Measurements from ENCODE around the gene SLC25A18.

SLC25A18 gene

DNA sequence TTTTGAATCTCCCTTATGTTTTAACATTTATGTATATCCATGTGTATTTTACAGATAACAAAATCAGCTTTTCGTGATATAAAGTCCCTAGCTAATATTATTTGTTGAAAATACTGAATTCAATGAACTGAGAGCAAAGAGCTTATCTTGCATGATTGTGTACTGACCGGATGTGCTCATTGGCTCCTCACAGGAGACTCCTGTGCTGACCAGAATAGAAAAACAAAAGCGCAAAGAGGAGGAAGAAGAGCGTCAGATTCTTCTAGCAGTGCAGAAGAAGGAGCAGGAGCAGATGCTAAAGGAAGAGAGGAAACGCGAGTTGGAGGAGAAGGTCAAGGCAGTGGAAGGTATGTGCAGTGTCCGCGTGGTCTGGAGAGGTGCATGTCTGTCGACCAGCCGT, 39.4 kb upstream of the SLC25A18 start:
- no peak for DNase-seq
- H3K4me2 ChIP-seq (ENCODE audit: low read length) = no peak overlapping the region
- H3K9ac ChIP-seq (ENCODE audit: low read length) = no peak overlapping the region
- no peak overlapping the region for H3K4ac ChIP-seq (ENCODE audit: low read depth, low read length)
- no peak overlapping the region for H2AK5ac ChIP-seq (ENCODE audit: low read length)
- no peaks in the 10 kb centered on the region for H3K27me3 ChIP-seq (ENCODE audit: insufficient read depth, low read length, poor library complexity)
- H2BK5ac ChIP-seq (ENCODE audit: low read length) = no peak overlapping the region
- no peak overlapping the region for H4K5ac ChIP-seq (ENCODE audit: low read length)
- H3K56ac ChIP-seq (ENCODE audit: low read length) = no peak overlapping the region
- no peak overlapping the region for H3K18ac ChIP-seq (ENCODE audit: low read length)
- no CpG with 5 or more reads among the region's 10 CpGs for WGBS (ENCODE audit: extremely low coverage, insufficient coverage, low lambda C conversion rate)
- no peak overlapping the region for H2BK120ac ChIP-seq (ENCODE audit: low read depth, low read length)
- H3K4me3 ChIP-seq (ENCODE audit: low read length) = no peak overlapping the region
- no peak overlapping the region for H3K27ac ChIP-seq (ENCODE audit: low read depth, low read length)
- peaks cover 2% of the 10 kb centered on the region for H3K36me3 ChIP-seq (ENCODE audit: control insufficient read depth, insufficient read depth, low read length)
- H4K8ac ChIP-seq (ENCODE audit: low read depth, low read length) = no peak overlapping the region
- H3K79me2 ChIP-seq (ENCODE audit: control insufficient read depth, insufficient read depth, low read length) = no peaks in the 10 kb centered on the region
- H3K23ac ChIP-seq (ENCODE audit: low read length) = no peak overlapping the region
- H3K4me1 ChIP-seq (ENCODE audit: control insufficient read depth, low read depth, low read length) = no peaks in the 10 kb centered on the region
- peaks cover 2% of the 10 kb centered on the region for H3K79me1 ChIP-seq (ENCODE audit: low read length)
- no peak overlapping the region for H2BK15ac ChIP-seq (replicated peaks; ENCODE audit: low read depth)

DNA sequence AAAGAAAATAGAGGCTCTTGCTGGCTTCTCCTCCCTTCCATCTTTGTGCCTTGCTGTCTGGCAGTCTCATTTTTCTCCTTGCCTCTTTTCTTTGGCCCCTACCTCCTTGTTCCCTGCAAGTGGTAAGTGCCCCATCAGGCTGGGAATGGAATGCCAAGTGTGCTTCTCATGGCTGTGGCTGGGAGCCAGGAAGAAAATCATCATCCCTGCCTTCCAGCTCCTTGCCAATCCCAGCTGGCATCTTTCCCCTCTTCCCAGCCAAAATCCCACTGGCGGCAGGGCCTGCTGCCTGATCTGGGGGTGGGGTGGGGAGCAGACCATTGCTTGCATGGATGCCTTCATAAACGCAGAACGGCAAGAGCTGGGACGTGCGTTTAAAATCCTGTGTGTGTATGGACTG, 27.0 kb upstream of the SLC25A18 start:
- no peak overlapping the region for H2BK15ac ChIP-seq (replicated peaks; ENCODE audit: low read depth)
- H3K18ac ChIP-seq (ENCODE audit: low read length) = no peak overlapping the region
- H3K36me3 ChIP-seq (ENCODE audit: control insufficient read depth, insufficient read depth, low read length) = no peaks in the 10 kb centered on the region
- no peak overlapping the region for H3K27ac ChIP-seq (ENCODE audit: low read depth, low read length)
- H3K4me3 ChIP-seq (ENCODE audit: low read length) = no peak overlapping the region
- H3K4ac ChIP-seq (ENCODE audit: low read depth, low read length) = no peak overlapping the region
- H3K27me3 ChIP-seq (ENCODE audit: insufficient read depth, low read length, poor library complexity) = no peaks in the 10 kb centered on the region
- H3K56ac ChIP-seq (ENCODE audit: low read length) = no peak overlapping the region
- no peak for DNase-seq
- no peak overlapping the region for H2BK120ac ChIP-seq (ENCODE audit: low read depth, low read length)
- H3K23ac ChIP-seq (ENCODE audit: low read length) = peak overlapping the region; percentile 60
- no peaks in the 10 kb centered on the region for H3K4me1 ChIP-seq (ENCODE audit: control insufficient read depth, low read depth, low read length)
- no peak overlapping the region for H3K9ac ChIP-seq (ENCODE audit: low read length)
- no CpG with 5 or more reads among the region's 5 CpGs for WGBS (ENCODE audit: extremely low coverage, insufficient coverage, low lambda C conversion rate)
- no peak overlapping the region for H3K4me2 ChIP-seq (ENCODE audit: low read length)
- no peak overlapping the region for H2AK5ac ChIP-seq (ENCODE audit: low read length)
- H4K5ac ChIP-seq (ENCODE audit: low read length) = no peak overlapping the region
- no peaks in the 10 kb centered on the region for H3K79me2 ChIP-seq (ENCODE audit: control insufficient read depth, insufficient read depth, low read length)
- no peak overlapping the region for H2BK5ac ChIP-seq (ENCODE audit: low read length)
- H4K8ac ChIP-seq (ENCODE audit: low read depth, low read length) = no peak overlapping the region
- H3K79me1 ChIP-seq (ENCODE audit: low read length) = no peaks in the 10 kb centered on the region

DNA sequence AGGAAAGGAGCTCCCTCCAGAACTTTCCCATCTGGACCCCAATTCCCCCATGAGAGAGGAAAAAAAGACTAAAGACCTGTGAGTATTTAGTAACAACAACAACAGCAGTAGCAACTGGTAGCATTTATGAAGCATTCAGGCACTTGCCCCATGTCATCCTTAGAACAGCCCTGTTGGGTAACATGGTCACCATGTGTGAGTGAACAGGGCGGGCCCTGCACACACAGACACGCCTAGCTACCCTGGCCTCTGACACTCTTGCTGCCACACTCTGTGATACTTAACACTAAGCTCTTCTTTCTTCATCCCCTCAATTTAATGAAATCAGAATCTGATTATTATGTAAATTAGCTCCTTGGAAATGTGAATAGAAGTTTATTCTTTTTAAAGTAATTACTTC, 26.1 kb upstream of the SLC25A18 start:
- H3K18ac ChIP-seq (ENCODE audit: low read length) = no peak overlapping the region
- no peak overlapping the region for H2BK5ac ChIP-seq (ENCODE audit: low read length)
- no peak overlapping the region for H2AK5ac ChIP-seq (ENCODE audit: low read length)
- H2BK15ac ChIP-seq (replicated peaks; ENCODE audit: low read depth) = no peak overlapping the region
- no peak overlapping the region for H4K5ac ChIP-seq (ENCODE audit: low read length)
- no peak overlapping the region for H3K4me3 ChIP-seq (ENCODE audit: low read length)
- H2BK120ac ChIP-seq (ENCODE audit: low read depth, low read length) = no peak overlapping the region
- no peak overlapping the region for H3K4ac ChIP-seq (ENCODE audit: low read depth, low read length)
- H3K79me1 ChIP-seq (ENCODE audit: low read length) = no peaks in the 10 kb centered on the region
- H3K27ac ChIP-seq (ENCODE audit: low read depth, low read length) = no peak overlapping the region
- no peak overlapping the region for H4K8ac ChIP-seq (ENCODE audit: low read depth, low read length)
- no peak overlapping the region for H3K56ac ChIP-seq (ENCODE audit: low read length)
- H3K4me2 ChIP-seq (ENCODE audit: low read length) = no peak overlapping the region
- no peaks in the 10 kb centered on the region for H3K79me2 ChIP-seq (ENCODE audit: control insufficient read depth, insufficient read depth, low read length)
- H3K36me3 ChIP-seq (ENCODE audit: control insufficient read depth, insufficient read depth, low read length) = peaks cover 7% of the 10 kb centered on the region
- no peaks in the 10 kb centered on the region for H3K27me3 ChIP-seq (ENCODE audit: insufficient read depth, low read length, poor library complexity)
- no peak for DNase-seq
- no peak overlapping the region for H3K23ac ChIP-seq (ENCODE audit: low read length)
- no peaks in the 10 kb centered on the region for H3K4me1 ChIP-seq (ENCODE audit: control insufficient read depth, low read depth, low read length)
- no peak overlapping the region for H3K9ac ChIP-seq (ENCODE audit: low read length)
- no CpG with 5 or more reads among the region's 2 CpGs for WGBS (ENCODE audit: extremely low coverage, insufficient coverage, low lambda C conversion rate)

DNA sequence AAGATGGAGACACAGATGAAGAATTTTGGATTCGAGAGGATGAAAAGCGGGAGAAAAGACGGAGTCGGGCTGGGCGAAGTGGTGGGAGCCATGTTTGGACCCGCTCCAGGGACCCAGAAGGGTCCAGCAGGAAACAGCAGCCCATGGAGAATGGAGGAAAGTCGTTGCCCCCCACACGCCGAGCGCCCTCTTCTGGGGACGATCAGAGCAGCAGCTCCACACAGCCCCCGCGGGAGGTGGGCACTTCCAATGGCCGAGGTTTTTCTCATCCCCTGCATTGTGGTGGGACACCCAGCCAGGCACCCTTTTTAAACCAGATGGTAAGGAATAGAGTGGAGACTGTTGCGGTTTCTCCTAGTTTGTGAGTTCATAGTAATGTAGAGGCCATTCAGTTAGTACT, 22.8 kb upstream of the SLC25A18 start:
- H3K4me2 ChIP-seq (ENCODE audit: low read length) = no peak overlapping the region
- H3K4me1 ChIP-seq (ENCODE audit: control insufficient read depth, low read depth, low read length) = no peaks in the 10 kb centered on the region
- DNase-seq = peak; percentile 26
- H3K23ac ChIP-seq (ENCODE audit: low read length) = no peak overlapping the region
- WGBS (ENCODE audit: extremely low coverage, insufficient coverage, low lambda C conversion rate) = 100% methylated on average over 4 of the region's 15 CpGs
- no peak overlapping the region for H3K4me3 ChIP-seq (ENCODE audit: low read length)
- no peaks in the 10 kb centered on the region for H3K79me1 ChIP-seq (ENCODE audit: low read length)
- no peak overlapping the region for H4K5ac ChIP-seq (ENCODE audit: low read length)
- no peak overlapping the region for H2BK5ac ChIP-seq (ENCODE audit: low read length)
- no peak overlapping the region for H3K56ac ChIP-seq (ENCODE audit: low read length)
- no peak overlapping the region for H2BK15ac ChIP-seq (replicated peaks; ENCODE audit: low read depth)
- no peak overlapping the region for H2AK5ac ChIP-seq (ENCODE audit: low read length)
- H3K4ac ChIP-seq (ENCODE audit: low read depth, low read length) = no peak overlapping the region
- no peaks in the 10 kb centered on the region for H3K27me3 ChIP-seq (ENCODE audit: insufficient read depth, low read length, poor library complexity)
- peaks cover 12% of the 10 kb centered on the region for H3K36me3 ChIP-seq (ENCODE audit: control insufficient read depth, insufficient read depth, low read length)
- no peak overlapping the region for H3K27ac ChIP-seq (ENCODE audit: low read depth, low read length)
- H4K8ac ChIP-seq (ENCODE audit: low read depth, low read length) = no peak overlapping the region
- H3K18ac ChIP-seq (ENCODE audit: low read length) = no peak overlapping the region
- H3K9ac ChIP-seq (ENCODE audit: low read length) = no peak overlapping the region
- H3K79me2 ChIP-seq (ENCODE audit: control insufficient read depth, insufficient read depth, low read length) = no peaks in the 10 kb centered on the region
- H2BK120ac ChIP-seq (ENCODE audit: low read depth, low read length) = no peak overlapping the region

DNA sequence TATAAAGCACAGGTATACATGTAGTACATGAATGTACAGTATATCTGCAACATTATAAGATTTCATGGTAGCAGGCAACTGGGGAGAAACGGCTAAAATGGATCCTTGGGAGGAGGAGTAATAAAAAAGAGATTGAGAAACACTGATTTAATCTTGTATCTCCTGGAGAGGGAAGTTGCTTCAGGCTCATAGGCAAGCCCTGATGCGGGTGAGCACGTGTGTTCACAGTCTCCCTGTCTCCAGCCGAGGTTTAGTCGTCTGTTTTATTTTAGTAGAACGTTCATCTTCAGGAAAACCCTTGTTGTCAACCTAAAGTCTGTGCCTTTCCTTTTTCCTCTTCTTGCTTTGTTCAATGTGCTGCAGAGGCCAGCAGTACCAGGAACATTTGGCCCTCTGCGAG, 21.8 kb upstream of the SLC25A18 start:
- no peak for DNase-seq
- WGBS (ENCODE audit: extremely low coverage, insufficient coverage, low lambda C conversion rate) = no CpG with 5 or more reads among the region's 7 CpGs
- Histone ChIP-seq H3K79me2 (ENCODE audit: control insufficient read depth, insufficient read depth, low read length) (no peaks in the 10 kb centered on the region), H2BK5ac (ENCODE audit: low read length) (no peak overlapping the region), H3K79me1 (ENCODE audit: low read length) (no peaks in the 10 kb centered on the region), H3K4me2 (ENCODE audit: low read length) (no peak overlapping the region), H3K4me1 (ENCODE audit: control insufficient read depth, low read depth, low read length) (no peaks in the 10 kb centered on the region), H3K27me3 (ENCODE audit: insufficient read depth, low read length, poor library complexity) (no peaks in the 10 kb centered on the region), H3K18ac (ENCODE audit: low read length) (no peak overlapping the region), H4K8ac (ENCODE audit: low read depth, low read length) (no peak overlapping the region), H3K23ac (ENCODE audit: low read length) (no peak overlapping the region), H3K4ac (ENCODE audit: low read depth, low read length) (no peak overlapping the region), H3K4me3 (ENCODE audit: low read length) (no peak overlapping the region), H3K9ac (ENCODE audit: low read length) (no peak overlapping the region), H2BK120ac (ENCODE audit: low read depth, low read length) (no peak overlapping the region), H3K56ac (ENCODE audit: low read length) (no peak overlapping the region), H3K27ac (ENCODE audit: low read depth, low read length) (no peak overlapping the region), H2AK5ac (ENCODE audit: low read length) (no peak overlapping the region), H3K36me3 (ENCODE audit: control insufficient read depth, insufficient read depth, low read length) (peaks cover 12% of the 10 kb centered on the region), H4K5ac (ENCODE audit: low read length) (no peak overlapping the region), H2BK15ac (replicated peaks; ENCODE audit: low read depth) (no peak overlapping the region)

DNA sequence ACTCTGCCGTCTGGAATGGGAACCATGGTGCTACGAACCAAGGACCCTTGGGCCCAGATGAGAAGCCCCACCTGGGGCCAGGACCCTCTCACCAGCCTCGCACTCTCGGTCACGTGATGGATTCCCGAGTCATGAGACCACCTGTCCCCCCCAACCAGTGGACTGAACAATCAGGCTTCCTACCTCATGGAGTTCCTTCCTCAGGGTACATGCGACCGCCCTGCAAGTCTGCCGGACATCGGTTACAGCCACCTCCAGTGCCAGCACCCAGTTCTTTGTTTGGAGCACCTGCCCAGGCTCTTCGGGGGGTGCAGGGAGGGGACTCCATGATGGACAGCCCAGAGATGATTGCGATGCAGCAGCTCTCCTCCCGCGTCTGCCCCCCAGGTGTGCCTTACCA, 20.8 kb upstream of the SLC25A18 start:
- Histone ChIP-seq H3K4me3 (ENCODE audit: low read length) (no peak overlapping the region), H3K79me2 (ENCODE audit: control insufficient read depth, insufficient read depth, low read length) (no peaks in the 10 kb centered on the region), H4K8ac (ENCODE audit: low read depth, low read length) (no peak overlapping the region), H2BK5ac (ENCODE audit: low read length) (no peak overlapping the region), H3K79me1 (ENCODE audit: low read length) (no peaks in the 10 kb centered on the region), H3K18ac (ENCODE audit: low read length) (no peak overlapping the region), H3K9ac (ENCODE audit: low read length) (no peak overlapping the region), H2BK120ac (ENCODE audit: low read depth, low read length) (no peak overlapping the region), H3K4me1 (ENCODE audit: control insufficient read depth, low read depth, low read length) (no peaks in the 10 kb centered on the region), H3K23ac (ENCODE audit: low read length) (no peak overlapping the region), H3K56ac (ENCODE audit: low read length) (no peak overlapping the region), H3K27me3 (ENCODE audit: insufficient read depth, low read length, poor library complexity) (no peaks in the 10 kb centered on the region), H3K27ac (ENCODE audit: low read depth, low read length) (no peak overlapping the region), H3K4me2 (ENCODE audit: low read length) (no peak overlapping the region), H2AK5ac (ENCODE audit: low read length) (no peak overlapping the region), H3K4ac (ENCODE audit: low read depth, low read length) (no peak overlapping the region), H4K5ac (ENCODE audit: low read length) (no peak overlapping the region), H2BK15ac (replicated peaks; ENCODE audit: low read depth) (no peak overlapping the region), H3K36me3 (ENCODE audit: control insufficient read depth, insufficient read depth, low read length) (peaks cover 12% of the 10 kb centered on the region)
- no CpG with 5 or more reads among the region's 14 CpGs for WGBS (ENCODE audit: extremely low coverage, insufficient coverage, low lambda C conversion rate)
- no peak for DNase-seq
